Measurements from ENCODE around the gene SLC9A9. TPM values are rescaled to one million over a fixed set of nuclear protein-coding genes. Genes with fewer than 3 reads are reported as not detected.
A peak's percentile ranks its signal among the peaks of the same experiment; 100 is the strongest.

Gene SLC9A9
- total and polyA plus RNA-seq, 2 of the 8 experiments (the other 6 are each of a cell fraction or from before 2014, with no cell fraction given), result 0.48 to 1.1 TPM

GRCh38 chr3:143526011-143526545 is 322.2 kb downstream of the SLC9A9 start:
- Histone ChIP-seq H3K23ac (ENCODE audit: insufficient read length) (no peak overlapping the region), H4K8ac (ENCODE audit: extremely low read depth, insufficient read depth, low read length) (no peak overlapping the region), H4K5ac (ENCODE audit: insufficient read length, low read depth, low read length) (no peak overlapping the region), H3K4me2 (ENCODE audit: insufficient read depth in 1 of 2, low read depth in 2 of 2, low read length in 2 of 2) (no peak overlapping the region), H3K23me2 (ENCODE audit: low read depth, low read length) (no peaks in the 10 kb centered on the region), H3K14ac (ENCODE audit: insufficient read length) (no peak overlapping the region), H3K4ac (replicated peaks; ENCODE audit: insufficient read length, low read depth, low read length) (no peak overlapping the region), H2BK5ac (ENCODE audit: low read depth, low read length) (no peak overlapping the region), H2BK15ac (ENCODE audit: low read length) (no peak overlapping the region), H3K56ac (replicated peaks; ENCODE audit: insufficient read length, low read depth, low read length) (no peak overlapping the region), H2BK20ac (ENCODE audit: low read length) (no peak overlapping the region), H3K9ac (replicated peaks in 1 of 4; ENCODE audit: extremely low read depth in 1 of 4, low read depth in 3 of 4, low read length in 3 of 4) (no peak overlapping the region), H2BK120ac (replicated peaks; ENCODE audit: low read depth, low read length) (no peak overlapping the region), H2AFZ (ENCODE audit: low read length) (0 out of 2 replicates have a peak overlapping the region, but pooled peaks have one; percentile 59), H3K9me3 (ENCODE audit: insufficient read depth in 2 of 2, low read depth in 1 of 2, low read length in 1 of 2) (no peaks in the 10 kb centered on the region), H4K91ac (replicated peaks; ENCODE audit: insufficient read length, low read length) (no peak overlapping the region), H3K27me3 (replicated peaks in 1 of 4; ENCODE audit: control insufficient read depth in 3 of 4, extremely low read depth in 1 of 4, insufficient read depth in 3 of 4, low read length in 3 of 4) (no peaks in the 10 kb centered on the region), H3K79me1 (ENCODE audit: low read depth, low read length) (no peaks in the 10 kb centered on the region), H3K4me1 (replicated peaks in 1 of 4; ENCODE audit: control insufficient read depth in 3 of 4, insufficient read depth in 4 of 4, low read length in 3 of 4) (no peaks in the 10 kb centered on the region), H2BK12ac (ENCODE audit: low read depth, low read length) (no peak overlapping the region), H3K4me3 (ENCODE audit: extremely low read depth in 1 of 4, insufficient read depth in 2 of 4, low read depth in 3 of 4, low read length in 4 of 4) (no peak overlapping the region), H3K36me3 (ENCODE audit: control insufficient read depth in 2 of 4, insufficient read depth in 4 of 4, low read length in 3 of 4) (no peaks in the 10 kb centered on the region), H3K27ac (ENCODE audit: low read depth, low read length) (no peak overlapping the region), H3K79me2 (ENCODE audit: control insufficient read depth in 1 of 2, insufficient read depth in 2 of 2, low read length in 2 of 2) (no peaks in the 10 kb centered on the region), H2AK5ac (ENCODE audit: low read depth, low read length) (no peak overlapping the region), H3K18ac (ENCODE audit: extremely low read depth, low read length) (no peak overlapping the region), H4K20me1 (replicated peaks in 1 of 2; ENCODE audit: control insufficient read depth in 1 of 2, insufficient read depth in 2 of 2, low read length in 2 of 2) (no peaks in the 10 kb centered on the region)
- ChIA-PET CTCF (ENCODE audit: partially characterized antibody) (no interaction called here), POLR2A (ENCODE audit: partially characterized antibody) (no interaction called here)
- DNase-seq (ENCODE audit: low read depth in 1 of 2, low spot score in 2 of 2) (no peak), FAIRE-seq (no peak)
- WGBS, 2 experiments (ENCODE audit: extremely low coverage in 1 of 2, insufficient coverage in 1 of 2, insufficient read length in 1 of 2, insufficient replicate concordance in 2 of 2, low coverage in 1 of 2, low lambda C conversion rate in 2 of 2, missing lambda C conversion rate in 1 of 2), result 94% methylated on average over 1 of the region's 1 CpG; no CpG with 5 or more reads in 1 of the 2 experiments
- TF ChIP-seq CEBPB (IDR thresholded peaks at IDR 0.05; ENCODE audit: low read depth, low read length) (no peak), NRF1 (IDR thresholded peaks at IDR 0.05; ENCODE audit: low read depth, low read length) (no peak), E2F6 (IDR thresholded peaks at IDR 0.05) (no peak), POU5F1 (IDR thresholded peaks at IDR 0.05; ENCODE audit: low read depth, low read length) (no peak), CBX8 (IDR thresholded peaks at IDR 0.05; ENCODE audit: borderline replicate concordance, low read depth, low read length) (no peak), TCF12 (IDR thresholded peaks at IDR 0.05; ENCODE audit: low read depth, low read length) (no peak), SP1 (IDR thresholded peaks at IDR 0.05; ENCODE audit: low read depth, low read length) (no peak), CHD1 (IDR thresholded peaks at IDR 0.05; ENCODE audit: low read depth, low read length) (no peak), JUN (IDR thresholded peaks at IDR 0.05; ENCODE audit: low read depth, low read length) (no peak), PHF8 (conservative IDR thresholded peaks at IDR 0.05; ENCODE audit: low read depth, low read length) (no peak), SRF (IDR thresholded peaks at IDR 0.05; ENCODE audit: low read depth, low read length) (no peak), SAP30 (IDR thresholded peaks at IDR 0.05; ENCODE audit: insufficient read depth, insufficient replicate concordance, low read length) (no peak), YY1 (IDR thresholded peaks at IDR 0.05; ENCODE audit: low read depth, low read length) (no peak), ASH2L (IDR thresholded peaks at IDR 0.05; ENCODE audit: low read length) (no peak)
- TF ChIP-seq, protein P1, sequence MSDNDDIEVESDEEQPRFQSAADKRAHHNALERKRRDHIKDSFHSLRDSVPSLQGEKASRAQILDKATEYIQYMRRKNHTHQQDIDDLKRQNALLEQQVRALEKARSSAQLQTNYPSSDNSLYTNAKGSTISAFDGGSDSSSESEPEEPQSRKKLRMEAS (IDR thresholded peaks at IDR 0.05), result no peak
